Sigmoid colon (tissue), 3 donors: Measurements from ENCODE around the gene SLC27A1.

Experiments used
- POLR2A ChIP-seq, 2 donors: fragments of 450-650 bp; IDR thresholded peaks; one replicate each; pipeline ENCODE4 v1.6.1; 2016; ENCODE audit warnings: antibody characterized with exemption in 2 of 2, mild to moderate bottlenecking in 2 of 2, moderate library complexity in 2 of 2
- TF ChIP-seq, protein P1 (sequence below), 4 experiments: fragments of 450-650 bp in 3 of 4; fragments of 200-600 bp in 1 of 4; IDR thresholded peaks; one replicate each; pipeline ENCODE4 v1.5.1; 2016 to 2019; ENCODE audit warnings: antibody characterized with exemption in 4 of 4, mild to moderate bottlenecking in 3 of 4, moderate library complexity in 2 of 4

- TF ChIP-seq, protein P1, sequence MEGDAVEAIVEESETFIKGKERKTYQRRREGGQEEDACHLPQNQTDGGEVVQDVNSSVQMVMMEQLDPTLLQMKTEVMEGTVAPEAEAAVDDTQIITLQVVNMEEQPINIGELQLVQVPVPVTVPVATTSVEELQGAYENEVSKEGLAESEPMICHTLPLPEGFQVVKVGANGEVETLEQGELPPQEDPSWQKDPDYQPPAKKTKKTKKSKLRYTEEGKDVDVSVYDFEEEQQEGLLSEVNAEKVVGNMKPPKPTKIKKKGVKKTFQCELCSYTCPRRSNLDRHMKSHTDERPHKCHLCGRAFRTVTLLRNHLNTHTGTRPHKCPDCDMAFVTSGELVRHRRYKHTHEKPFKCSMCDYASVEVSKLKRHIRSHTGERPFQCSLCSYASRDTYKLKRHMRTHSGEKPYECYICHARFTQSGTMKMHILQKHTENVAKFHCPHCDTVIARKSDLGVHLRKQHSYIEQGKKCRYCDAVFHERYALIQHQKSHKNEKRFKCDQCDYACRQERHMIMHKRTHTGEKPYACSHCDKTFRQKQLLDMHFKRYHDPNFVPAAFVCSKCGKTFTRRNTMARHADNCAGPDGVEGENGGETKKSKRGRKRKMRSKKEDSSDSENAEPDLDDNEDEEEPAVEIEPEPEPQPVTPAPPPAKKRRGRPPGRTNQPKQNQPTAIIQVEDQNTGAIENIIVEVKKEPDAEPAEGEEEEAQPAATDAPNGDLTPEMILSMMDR (IDR thresholded peaks at IDR 0.05): no peak
- TF ChIP-seq POLR2A (IDR thresholded peaks at IDR 0.05): no peak
Observed at GRCh38 chr19:17532557-17532956, 62.2 kb downstream of the SLC27A1 start.
